IPS DF 6.9 (cell line): Measurements from ENCODE around the gene WDR26.

Experiments used
- DNase-seq: peaks from one replicate; pipeline ENCODE4 v3.0.0-alpha.2; 2013; ENCODE audit warnings: low read depth, low spot score
- H3K27ac ChIP-seq: one replicate; pipeline ENCODE4 v1.5.1; 2013; ENCODE audit warnings: low read length, control low read depth
- H3K27me3 ChIP-seq: 2 replicates; pipeline ENCODE4 v1.6.1; 2013; ENCODE audit warnings: mild to moderate bottlenecking, low read length; ENCODE audit not compliant: control insufficient read depth, insufficient read depth
- H3K36me3 ChIP-seq: 2 replicates; pipeline ENCODE4 v1.6.1; 2013; ENCODE audit warnings: low read length; ENCODE audit not compliant: control insufficient read depth, insufficient read depth
- H3K4me1 ChIP-seq: 2 replicates; pipeline ENCODE4 v1.6.1; 2013; ENCODE audit warnings: low read length; ENCODE audit not compliant: control insufficient read depth, insufficient read depth
- H3K4me3 ChIP-seq: 2 replicates; pipeline ENCODE4 v1.5.1; 2013; ENCODE audit warnings: mild to moderate bottlenecking, low read length
- H3K9me3 ChIP-seq: 2 replicates; pipeline ENCODE4 v1.6.1; 2013; ENCODE audit warnings: low read length, inconsistent platforms; ENCODE audit not compliant: control insufficient read depth, insufficient read depth
- WGBS: extraction: QIAGEN DNeasy Blood & Tissue Kit; methylation state at CpG from one replicate; pipeline ENCODE4 v1.1.7; 2013; ENCODE audit warnings: mixed read lengths, missing lambda C conversion rate; ENCODE audit not compliant: insufficient read length, insufficient coverage; 5-methylcytosine and 5-hydroxymethylcytosine counted together

The WDR26 gene

DNA sequence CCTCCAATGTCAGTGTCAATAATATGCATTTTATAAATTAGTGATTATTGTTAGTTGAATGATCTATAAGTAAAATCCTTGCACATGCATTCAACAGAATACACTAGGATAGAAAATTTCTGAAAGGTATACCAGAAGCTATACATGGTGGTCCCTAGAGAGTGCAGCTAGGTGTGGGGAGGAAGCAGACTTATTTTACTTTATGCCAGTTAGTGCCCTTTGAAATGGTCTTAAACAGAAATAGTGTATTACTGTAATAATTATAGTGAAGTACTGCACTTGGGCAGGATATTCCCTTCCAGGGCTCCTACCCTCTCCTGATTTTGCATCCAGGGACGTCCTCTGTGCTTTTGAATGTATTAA, 23.2 kb upstream of the WDR26 start:
- no peak overlapping the region for H3K4me3 ChIP-seq
- H3K27me3 ChIP-seq: no peaks in the 10 kb centered on the region
- no peaks in the 10 kb centered on the region for H3K9me3 ChIP-seq
- no peak overlapping the region for H3K27ac ChIP-seq
- 0 out of 2 replicates have a peak, but pooled peaks cover 2% of the 10 kb centered on the region for H3K36me3 ChIP-seq
- no CpG with 5 or more reads among the region's 1 CpG for WGBS
- no peak for DNase-seq
- H3K4me1 ChIP-seq: no peaks in the 10 kb centered on the region

DNA sequence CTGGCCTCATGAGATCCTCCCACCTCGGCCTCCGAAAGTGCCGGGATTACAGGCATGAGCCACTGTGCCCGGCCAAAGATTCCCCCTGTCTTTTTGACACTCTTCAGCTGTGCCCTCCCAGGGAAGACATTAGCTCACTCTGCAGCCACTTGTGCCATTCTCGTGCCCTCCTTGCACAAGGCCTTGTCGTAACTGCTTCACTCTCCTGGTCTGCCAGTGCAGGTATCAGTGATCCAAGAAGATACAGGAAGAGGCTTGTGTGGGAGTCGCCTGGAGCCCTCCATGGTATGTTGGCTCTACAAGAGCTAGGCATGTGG, 22.0 kb upstream of the WDR26 start:
- WGBS: no CpG with 5 or more reads among the region's 7 CpGs
- H3K27ac ChIP-seq: no peak overlapping the region
- no peaks in the 10 kb centered on the region for H3K27me3 ChIP-seq
- no peaks in the 10 kb centered on the region for H3K4me1 ChIP-seq
- H3K36me3 ChIP-seq: 0 out of 2 replicates have a peak, but pooled peaks cover 2% of the 10 kb centered on the region
- H3K9me3 ChIP-seq: no peaks in the 10 kb centered on the region
- DNase-seq: no peak
- no peak overlapping the region for H3K4me3 ChIP-seq

DNA sequence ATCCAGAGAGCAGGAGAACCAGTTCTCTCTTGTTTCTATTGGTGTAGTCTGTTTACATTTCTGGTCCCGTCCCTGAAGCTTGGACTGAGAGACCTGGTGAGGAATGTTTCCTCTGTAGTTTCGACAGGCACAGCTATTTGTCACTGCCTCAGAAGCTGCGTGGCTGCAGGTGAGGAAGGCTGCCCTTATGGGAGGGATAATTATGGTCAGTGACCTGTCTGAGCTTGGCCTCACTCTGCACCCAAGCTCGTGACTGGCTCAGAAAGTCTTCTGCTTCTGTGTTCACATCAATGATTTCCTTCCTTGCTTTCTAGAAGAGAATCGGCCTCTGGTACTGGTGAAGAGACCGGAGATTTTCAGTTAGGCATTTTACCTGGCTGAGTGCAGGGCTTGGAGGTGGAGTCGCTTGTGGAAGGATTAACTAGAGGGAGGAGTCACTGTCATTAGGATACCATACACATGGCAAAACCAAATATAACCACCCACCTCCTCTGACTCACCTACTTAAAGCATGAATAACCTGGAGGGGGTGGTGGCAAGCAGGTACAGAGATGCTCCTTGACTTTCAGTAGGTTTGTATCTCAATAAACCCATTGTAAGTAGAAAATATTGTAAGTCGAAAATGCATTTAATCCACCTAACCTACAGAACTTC, 19.9 kb upstream of the WDR26 start:
- Histone ChIP-seq H3K4me3 (no peak overlapping the region), H3K27ac (no peak overlapping the region), H3K9me3 (no peaks in the 10 kb centered on the region), H3K36me3 (0 out of 2 replicates have a peak, but pooled peaks cover 2% of the 10 kb centered on the region), H3K4me1 (no peaks in the 10 kb centered on the region), H3K27me3 (no peaks in the 10 kb centered on the region)
- no peak for DNase-seq
- no CpG with 5 or more reads among the region's 8 CpGs for WGBS

DNA sequence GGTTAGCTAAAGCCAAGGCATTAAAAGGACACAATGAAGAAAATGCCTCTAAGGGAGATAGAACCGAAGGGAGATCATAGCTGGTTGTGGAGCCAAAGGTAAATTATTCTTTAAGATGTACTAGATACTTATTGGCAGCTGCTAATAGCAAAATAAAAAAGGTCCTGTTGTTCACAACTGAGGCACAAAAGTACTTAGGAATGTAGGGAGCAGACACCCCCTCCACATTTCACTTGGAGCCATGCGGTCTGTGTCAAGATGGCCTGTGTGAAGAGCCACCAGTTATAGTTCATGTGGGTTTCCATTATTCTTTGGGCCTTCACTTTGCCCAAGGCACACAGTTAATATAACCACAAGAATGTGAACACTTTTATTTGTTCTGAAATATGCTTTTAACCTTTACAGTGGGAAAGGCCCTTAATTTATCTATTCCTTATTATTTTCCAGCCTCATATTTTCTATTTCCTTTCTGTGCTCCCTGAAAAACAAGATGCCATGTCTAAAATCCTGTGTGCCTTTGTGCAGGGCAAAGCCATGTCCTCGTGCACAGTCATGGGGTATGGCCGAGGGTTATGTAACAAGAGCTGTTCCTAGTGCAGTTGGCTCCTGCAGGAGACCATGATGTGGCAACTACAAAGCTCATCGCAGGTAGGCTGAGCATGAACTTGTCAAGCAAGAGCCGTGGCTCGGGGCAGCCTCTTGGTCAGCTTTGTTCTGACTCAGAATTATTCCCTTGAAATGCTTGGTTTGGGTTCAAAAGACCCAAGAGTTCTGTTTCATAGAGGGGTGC, 16.2 kb upstream of the WDR26 start:
- DNase-seq: no peak
- no peaks in the 10 kb centered on the region for H3K27me3 ChIP-seq
- H3K36me3 ChIP-seq: no peaks in the 10 kb centered on the region
- no CpG with 5 or more reads among the region's 7 CpGs for WGBS
- H3K4me3 ChIP-seq: no peak overlapping the region
- H3K4me1 ChIP-seq: no peaks in the 10 kb centered on the region
- no peak overlapping the region for H3K27ac ChIP-seq
- no peaks in the 10 kb centered on the region for H3K9me3 ChIP-seq

DNA sequence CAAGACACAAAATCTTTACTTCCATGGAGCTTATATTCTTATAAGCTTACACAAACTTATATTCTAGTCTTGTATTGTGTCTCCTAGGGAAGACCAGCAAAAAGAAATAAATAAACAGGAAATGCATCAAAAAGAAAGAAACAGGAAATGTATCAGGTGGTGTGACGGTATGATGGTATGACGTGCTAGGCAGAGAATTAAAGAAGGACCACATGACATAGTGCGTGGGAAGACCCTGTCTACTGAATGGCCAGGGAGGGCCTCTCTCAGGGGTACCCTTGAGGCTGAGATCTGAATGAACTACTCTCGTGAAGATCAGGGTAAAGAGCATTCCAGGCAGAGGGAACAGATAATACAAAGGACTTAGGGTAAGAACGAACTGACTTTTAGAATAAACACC, 15.6 kb upstream of the WDR26 start:
- Histone ChIP-seq H3K36me3 (no peaks in the 10 kb centered on the region), H3K4me3 (no peak overlapping the region), H3K27ac (no peak overlapping the region), H3K27me3 (no peaks in the 10 kb centered on the region), H3K4me1 (no peaks in the 10 kb centered on the region), H3K9me3 (no peaks in the 10 kb centered on the region)
- WGBS: no CpG with 5 or more reads among the region's 5 CpGs
- no peak for DNase-seq

DNA sequence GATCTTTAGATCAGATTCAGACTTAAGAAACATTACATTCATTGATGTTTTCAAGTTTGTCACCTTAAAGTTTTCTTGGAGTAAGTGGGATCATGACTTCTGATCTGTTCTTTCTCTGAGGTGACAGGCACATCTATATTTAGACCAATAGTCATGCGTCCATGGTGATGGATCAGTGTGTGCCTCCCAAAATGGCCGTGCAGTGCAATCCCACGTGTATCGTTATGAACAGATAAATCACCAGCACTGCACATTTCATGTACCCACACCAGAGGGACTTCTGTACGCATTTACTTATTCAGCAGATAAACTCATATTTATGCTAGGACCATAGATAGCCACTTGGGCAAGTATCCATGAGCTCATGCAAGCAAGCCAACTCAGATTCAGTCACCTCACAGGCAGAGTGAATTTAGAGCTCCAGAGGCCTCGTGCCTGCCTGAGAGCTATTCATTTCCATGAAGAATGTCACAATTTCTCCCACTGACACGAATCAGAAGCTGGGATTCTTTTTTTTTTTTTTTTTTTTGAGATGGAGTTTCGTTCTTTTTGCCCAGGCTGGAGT, 13.9 kb upstream of the WDR26 start:
- no peak for DNase-seq
- Histone ChIP-seq H3K4me1 (no peaks in the 10 kb centered on the region), H3K4me3 (no peak overlapping the region), H3K9me3 (no peaks in the 10 kb centered on the region), H3K27ac (no peak overlapping the region), H3K27me3 (no peaks in the 10 kb centered on the region), H3K36me3 (no peaks in the 10 kb centered on the region)
- no CpG with 5 or more reads among the region's 8 CpGs for WGBS

DNA sequence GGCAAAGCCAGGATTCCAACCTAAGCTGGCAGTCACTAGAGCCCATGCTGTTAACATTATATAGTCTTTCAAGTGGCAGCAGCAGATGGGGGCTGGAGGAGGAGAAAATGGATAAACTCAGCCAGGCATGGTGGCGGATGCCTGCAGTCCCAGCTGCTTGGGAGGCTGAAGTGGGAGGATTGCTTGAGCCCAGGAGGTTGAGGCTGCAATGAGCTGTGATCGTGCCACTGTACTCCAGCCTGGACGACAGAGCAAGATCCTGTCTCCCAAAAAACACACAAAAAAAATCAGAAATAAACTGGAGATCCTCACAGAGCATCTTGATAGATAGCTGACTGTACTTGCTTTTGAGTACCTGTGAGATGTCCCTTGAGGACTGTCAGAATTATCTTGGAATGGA, 13.4 kb upstream of the WDR26 start:
- no CpG with 5 or more reads among the region's 3 CpGs for WGBS
- Histone ChIP-seq H3K4me3 (no peak overlapping the region), H3K27me3 (no peaks in the 10 kb centered on the region), H3K4me1 (no peaks in the 10 kb centered on the region), H3K27ac (no peak overlapping the region), H3K9me3 (no peaks in the 10 kb centered on the region), H3K36me3 (no peaks in the 10 kb centered on the region)
- no peak for DNase-seq

DNA sequence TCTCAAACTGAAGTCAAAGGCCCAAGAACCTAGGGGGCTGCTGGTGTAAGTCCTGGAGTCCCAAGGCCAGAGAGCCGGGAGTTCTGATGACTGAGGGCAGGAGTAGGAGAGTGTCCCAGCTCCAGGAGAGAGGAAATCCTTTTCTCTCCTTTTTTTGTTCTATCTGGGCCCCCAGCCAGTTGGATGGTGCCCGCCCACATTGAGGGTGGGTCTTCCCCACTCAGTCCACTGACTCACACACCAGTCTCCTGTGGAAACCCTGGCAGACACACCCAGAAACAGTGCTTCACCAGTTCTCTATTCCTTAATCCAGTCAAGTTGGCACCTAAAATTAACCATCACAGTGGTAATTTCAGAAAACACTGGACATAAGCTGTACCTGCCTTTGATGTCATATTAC, 12.7 kb upstream of the WDR26 start:
- DNase-seq: no peak
- H3K9me3 ChIP-seq: no peaks in the 10 kb centered on the region
- no CpG with 5 or more reads among the region's 2 CpGs for WGBS
- no peak overlapping the region for H3K4me3 ChIP-seq
- H3K36me3 ChIP-seq: no peaks in the 10 kb centered on the region
- H3K4me1 ChIP-seq: no peaks in the 10 kb centered on the region
- no peak overlapping the region for H3K27ac ChIP-seq
- H3K27me3 ChIP-seq: no peaks in the 10 kb centered on the region

DNA sequence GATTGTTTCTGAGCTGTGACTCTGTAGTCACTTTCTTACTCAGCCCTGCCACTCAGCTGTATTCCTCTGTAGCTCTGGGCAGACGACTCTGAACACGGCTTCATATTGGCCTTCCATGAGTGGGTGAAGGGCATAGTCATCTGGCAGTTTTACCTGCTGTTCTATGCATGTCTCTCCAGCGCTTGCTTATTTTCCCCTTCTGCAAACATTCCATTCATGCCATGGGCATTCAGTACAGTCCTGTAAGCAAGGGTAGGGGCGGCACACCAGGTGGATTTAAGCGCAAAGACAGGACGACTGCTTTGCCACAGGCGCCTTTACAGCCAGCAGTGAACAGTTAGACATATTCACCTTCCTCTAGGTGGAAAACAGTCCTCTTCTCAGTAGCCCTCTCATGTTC, 4.4 kb upstream of the WDR26 start:
- Histone ChIP-seq H3K9me3 (no peaks in the 10 kb centered on the region), H3K27ac (no peak overlapping the region), H3K36me3 (peaks cover 2% of the 10 kb centered on the region; the same call in 1 of the 2 replicates), H3K4me3 (no peak overlapping the region), H3K27me3 (no peaks in the 10 kb centered on the region), H3K4me1 (no peaks in the 10 kb centered on the region)
- no CpG with 5 or more reads among the region's 7 CpGs for WGBS
- DNase-seq: no peak

DNA sequence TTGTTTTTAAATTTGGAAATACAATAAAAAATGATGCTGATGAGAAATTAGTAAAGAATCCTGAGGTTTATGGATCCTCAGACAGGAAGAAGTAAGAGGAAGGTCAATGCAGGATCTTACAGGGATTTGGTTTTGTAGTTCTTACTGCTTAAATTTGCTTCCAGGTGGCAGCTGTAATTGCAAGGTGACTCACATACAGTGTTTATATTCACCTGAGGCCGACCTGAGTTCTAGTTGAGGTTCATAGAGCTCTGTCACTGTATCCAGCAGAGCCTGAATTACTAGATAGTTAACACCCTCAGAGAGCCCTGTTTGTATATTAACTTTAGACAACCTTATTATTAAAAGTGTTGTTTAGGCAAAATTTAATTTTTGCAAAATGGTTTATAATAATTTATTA, 1.4 kb upstream of the WDR26 start:
- DNase-seq: no peak
- WGBS: no CpG with 5 or more reads among the region's 1 CpG
- no peaks in the 10 kb centered on the region for H3K9me3 ChIP-seq
- H3K4me3 ChIP-seq: no peak overlapping the region
- H3K4me1 ChIP-seq: no peaks in the 10 kb centered on the region
- H3K27me3 ChIP-seq: no peaks in the 10 kb centered on the region
- H3K36me3 ChIP-seq: no peaks in the 10 kb centered on the region; the same call in 1 of the 2 replicates
- no peak overlapping the region for H3K27ac ChIP-seq
